NCI-H2227 (cell line): ENCODE measurements around the gene AMPD3.
"Not testable (repeated sequence)": the region's sequence is repeated elsewhere in the genome, so short reads cannot be mapped to it uniquely, and the experiment has no call there.

ENCODE experiments used
- DNase-seq: peaks from one replicate; lab custom pipeline; 2025; ENCODE audit not compliant: unreplicated experiment; lab: John Stamatoyannopoulos, UW

Gene AMPD3

DNA sequence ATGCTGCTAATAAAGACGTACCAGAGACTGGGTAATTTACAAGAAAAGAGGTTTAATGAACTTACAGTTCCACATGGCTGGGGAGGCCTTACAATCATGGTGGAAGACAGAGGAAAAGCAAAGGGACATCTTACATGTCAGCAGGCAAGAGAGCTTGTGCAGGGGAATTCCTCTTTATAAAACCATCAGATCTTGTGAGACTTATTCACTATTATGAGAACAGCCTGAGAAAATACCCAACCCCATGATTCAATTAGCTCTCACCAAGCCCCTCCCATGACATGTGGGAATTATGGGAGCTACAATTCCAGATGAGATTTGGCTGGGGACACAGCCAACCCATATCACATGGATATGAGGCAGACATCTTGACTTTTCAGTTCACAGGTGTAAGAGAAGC is 18.4 kb upstream of the AMPD3 start:
- DNase-seq, result not testable (repeated sequence)

DNA sequence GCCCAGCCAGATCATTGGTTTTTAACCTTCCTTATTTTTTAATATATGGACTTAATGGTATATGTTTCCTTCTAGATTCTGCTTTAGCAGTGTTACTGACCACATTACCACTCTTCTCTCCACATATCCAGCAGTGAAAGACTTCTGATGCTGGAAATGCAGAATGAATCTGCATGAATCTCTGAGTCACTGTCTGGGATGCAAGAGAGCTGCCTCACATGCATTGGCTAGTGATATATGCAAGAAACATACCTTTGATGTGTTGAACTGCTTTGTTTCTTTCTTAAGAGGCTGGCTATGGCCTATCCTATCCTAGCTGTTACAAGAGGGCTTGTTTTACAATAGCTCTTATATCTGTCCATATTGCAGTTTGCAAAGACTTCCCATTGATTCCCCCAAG is 16.6 kb upstream of the AMPD3 start:
- DNase-seq, result no peak

DNA sequence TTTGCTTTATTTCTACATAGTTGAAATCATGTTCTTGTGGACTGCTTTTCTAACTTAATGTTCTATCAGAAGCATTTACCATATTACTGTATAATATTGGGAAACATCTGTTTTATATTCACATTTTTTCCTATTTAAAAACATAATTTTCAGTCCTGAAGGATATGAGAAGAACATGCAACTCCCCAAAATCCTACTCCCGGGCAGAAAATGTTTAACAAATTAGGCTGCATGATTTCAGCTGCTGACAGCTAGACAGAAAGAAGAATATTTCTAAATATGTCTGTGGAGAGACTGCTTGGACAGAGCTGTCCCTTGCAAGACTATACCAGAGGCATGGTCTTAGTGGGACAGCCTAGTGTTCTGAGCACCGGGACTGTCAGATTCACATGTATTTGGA is 15.7 kb upstream of the AMPD3 start:
- DNase-seq, result no peak

DNA sequence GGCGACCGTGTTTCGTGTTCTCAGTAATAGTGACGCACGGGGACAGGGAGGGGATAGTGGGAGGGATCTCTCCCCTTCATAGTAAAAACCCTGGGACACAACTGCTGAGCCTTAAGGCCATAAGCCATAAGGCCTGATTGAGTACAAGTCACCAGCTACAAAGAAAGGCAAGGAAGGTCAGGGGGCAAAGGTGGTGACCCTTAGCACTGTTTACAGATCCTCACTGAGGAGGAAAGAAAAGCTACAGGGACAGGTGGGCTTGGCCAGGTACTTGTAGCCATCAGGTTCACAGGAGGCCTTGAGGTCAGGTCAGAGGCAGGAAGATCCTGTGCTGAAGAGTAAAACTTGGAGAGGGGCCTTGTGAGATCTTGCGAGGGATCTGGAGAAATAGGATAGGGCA is 15.1 kb upstream of the AMPD3 start:
- no peak for DNase-seq

DNA sequence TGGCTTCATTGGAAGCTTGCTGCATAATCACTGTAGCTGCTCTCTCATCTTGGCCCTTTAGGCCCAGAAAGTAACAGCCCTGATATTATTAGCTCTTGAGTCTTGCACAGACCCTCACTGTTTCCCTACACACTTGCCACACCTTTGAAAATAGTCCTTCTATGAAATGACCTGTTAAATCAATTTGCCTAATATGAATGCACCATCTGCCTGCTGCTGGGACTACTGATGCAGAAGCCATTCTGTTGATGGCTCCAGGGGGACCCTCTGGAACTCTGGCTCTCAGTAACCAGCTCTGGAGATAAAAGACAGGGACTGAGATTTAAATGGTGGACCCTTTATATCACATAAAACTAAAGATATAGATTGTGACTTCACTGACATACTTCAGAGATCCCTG is 14.7 kb upstream of the AMPD3 start:
- DNase-seq, result no peak

DNA sequence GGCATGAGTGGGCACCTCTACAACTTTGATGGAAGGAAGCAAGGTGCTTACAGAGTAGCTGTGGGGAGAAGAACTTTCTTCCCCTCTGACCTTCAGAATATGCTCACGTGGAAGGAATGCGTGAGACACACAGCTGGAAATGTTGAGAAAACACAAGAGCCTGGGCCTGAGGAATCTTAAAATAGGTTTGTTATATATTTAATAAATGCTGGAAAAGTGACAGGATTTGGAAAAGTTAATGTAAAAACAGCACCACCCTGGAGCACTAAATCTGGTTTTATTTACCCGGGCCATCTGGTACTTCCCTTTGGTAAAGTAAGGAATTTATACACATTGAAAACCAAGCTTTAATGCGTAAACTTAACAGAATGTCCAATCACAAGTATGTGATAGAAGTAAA is 14.0 kb upstream of the AMPD3 start:
- no peak for DNase-seq

DNA sequence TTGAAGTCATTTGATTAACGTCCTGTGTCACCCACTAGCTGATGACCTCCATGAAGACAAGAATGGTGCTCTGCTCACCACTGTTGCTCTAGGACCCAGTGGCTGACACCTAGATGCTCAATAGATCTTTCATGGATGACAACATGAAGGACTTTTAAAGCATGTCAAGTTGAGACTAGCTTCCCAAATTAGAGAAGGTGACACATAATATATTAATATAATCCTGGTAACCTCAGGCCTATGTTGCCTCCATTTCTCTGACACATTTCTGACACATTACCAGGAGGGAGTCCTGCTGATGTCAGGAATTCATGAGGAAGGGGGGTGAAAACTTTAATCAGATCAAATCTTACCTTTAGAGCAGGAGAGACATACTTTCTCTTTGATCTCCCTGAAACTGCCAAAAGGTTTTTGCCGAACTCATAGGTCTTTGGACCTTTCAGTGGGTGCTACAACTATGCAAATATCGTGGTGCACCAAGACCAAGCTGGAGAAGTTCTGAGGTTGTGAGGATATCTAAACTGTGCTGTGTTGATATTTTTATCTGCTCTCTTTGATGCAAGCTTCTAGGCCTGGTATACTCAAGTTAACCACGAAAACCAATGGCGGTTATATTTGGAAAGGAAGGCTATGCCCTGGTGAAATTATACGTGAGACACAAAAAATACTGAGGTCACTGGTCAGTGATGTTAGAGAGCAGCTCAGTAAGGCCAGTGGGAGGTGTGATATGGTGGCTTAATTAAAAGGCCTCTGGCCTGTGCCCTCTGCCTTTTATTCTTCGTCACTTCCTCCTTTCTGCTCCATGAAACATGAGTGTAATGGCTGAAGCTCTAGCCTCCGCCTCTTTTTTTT is 13.2 kb upstream of the AMPD3 start:
- DNase-seq, result no peak

DNA sequence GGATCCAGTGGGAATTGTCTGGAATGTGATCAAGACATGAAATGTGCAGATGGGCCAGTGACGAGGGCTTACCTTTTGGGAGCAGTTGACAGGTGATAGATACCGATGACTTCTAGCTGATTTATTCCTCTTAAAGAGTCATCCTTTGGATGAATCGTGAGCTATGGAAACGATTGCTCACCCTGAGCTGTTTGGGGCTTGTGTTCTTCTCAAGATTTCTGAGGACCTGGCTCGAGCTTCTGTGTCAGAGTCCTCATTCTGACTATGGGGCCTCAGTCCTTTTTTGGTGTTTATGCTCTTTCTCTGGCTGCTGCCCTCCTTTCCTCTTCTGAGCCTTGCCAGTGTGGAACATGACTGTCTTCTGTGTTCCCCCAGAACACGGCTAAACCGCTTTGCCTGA is 11.9 kb upstream of the AMPD3 start:
- no peak for DNase-seq

DNA sequence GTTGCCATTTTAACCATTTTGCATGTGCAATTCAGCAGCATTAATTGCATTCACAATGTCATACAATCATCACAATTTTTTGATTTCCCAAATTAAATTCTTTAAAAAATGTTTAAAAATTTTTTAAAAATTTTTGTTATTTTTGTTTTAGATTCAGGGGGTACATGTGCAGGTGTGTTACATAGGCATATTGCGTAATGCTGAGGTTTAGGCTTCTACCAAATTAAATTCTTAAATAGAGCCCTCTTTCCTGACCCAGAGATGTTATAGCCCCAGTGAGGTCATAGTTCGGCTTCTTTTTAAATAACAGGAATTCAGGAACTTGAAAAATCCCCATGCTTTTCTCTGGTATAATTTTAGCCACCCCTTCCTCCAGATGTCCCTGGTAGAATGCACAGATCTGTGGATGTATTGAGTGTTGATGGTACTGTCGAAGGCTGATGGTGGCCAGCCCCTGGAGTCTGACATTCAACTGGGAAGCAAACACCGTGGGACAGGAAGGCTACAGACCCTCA is 11.3 kb upstream of the AMPD3 start:
- no peak for DNase-seq

DNA sequence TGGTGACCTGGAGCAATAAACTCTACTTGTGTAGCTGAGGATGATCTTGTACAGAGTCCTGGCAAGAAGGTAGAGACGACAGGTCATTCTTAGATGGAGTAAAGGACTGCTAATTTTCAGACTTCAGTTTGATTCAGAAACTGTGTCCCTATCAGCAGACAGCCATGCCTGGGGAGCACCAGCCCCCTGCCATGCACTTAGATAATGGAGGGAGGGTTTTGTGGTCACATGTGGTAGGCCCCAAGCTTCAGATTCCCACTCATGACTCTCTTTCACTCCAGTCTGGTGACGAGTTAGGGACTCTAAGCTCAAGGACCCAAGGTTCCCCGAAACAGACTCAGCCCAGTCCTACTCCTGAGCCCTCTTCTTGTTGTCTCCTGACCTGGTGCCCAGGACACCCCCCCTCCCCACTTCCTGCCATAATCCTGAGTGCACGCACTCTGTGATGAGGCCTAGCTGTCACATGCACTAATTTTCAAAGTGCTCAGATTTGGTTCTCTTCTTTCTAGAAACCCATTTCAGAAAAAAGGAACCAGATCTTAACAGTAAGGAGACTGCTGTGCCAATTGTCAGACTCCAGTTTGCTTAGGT is 10.2 kb upstream of the AMPD3 start:
- no peak for DNase-seq

DNA sequence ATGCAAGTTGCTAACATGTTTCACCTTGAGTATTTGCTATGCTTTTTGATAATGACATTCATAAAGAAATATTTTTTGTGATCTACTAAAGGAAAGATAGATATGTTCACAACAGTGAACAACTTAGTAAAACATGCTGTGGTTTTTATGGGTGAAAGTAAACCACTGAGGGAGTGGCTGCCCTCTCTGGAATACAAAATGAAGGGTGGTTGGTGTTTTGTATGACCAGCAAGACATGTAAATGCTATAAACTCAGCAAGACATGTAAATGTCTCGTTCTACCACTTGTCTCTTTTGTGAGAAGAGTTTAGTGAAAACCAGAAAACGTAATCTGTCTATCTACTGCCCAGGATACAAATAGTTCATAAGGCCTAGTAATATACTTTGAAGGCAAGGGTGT is 7.6 kb upstream of the AMPD3 start:
- DNase-seq, result no peak

DNA sequence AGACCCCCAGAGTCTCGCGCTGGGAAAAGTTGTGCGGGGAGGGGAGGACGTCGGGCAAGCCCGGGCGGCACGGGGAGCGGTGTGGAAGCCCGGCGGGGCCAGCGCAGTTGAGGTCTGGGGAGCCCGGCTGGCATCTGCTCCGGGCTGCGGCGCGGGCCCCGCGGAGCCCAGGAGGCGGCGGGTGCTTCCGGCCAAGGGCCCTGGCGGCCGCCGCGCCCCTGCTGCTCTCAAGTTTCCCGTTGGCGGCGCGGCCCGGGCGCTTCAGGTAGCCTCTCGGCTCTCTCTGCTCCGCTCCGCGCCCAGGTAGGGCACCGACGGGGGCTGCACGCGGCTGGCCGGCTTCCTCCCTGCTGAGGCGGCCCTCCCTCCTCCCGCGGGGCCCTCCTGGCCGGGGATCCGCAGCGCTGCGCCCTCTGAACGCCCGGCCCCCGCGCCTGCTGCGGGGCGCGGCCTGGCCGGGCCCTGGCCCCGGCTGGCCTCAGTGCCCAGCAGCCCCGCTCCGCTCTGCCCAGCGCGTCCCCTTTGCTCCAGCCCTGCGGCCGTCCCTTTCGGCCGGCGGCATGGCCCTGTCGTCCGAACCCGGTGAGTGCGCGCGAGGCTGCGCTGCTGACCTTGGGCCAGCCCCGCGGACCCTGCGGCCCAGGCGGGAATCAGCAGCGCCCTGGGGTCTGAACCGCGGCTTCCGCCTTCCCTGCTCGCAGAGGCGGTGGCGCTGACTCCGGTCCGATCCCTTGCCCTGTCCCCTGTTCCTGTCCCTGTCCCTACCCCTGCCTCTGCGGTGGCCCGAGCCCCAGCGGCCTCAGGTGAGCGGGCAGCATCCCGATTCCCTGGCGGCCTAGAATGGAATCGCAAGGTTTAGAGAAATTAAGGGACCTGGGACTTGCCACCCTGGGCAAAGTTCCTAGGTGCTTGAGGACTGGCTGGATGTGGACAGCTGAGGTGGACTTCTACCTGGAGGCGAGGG is 4.3 kb upstream of the AMPD3 start:
- peak; percentile 46 for DNase-seq

DNA sequence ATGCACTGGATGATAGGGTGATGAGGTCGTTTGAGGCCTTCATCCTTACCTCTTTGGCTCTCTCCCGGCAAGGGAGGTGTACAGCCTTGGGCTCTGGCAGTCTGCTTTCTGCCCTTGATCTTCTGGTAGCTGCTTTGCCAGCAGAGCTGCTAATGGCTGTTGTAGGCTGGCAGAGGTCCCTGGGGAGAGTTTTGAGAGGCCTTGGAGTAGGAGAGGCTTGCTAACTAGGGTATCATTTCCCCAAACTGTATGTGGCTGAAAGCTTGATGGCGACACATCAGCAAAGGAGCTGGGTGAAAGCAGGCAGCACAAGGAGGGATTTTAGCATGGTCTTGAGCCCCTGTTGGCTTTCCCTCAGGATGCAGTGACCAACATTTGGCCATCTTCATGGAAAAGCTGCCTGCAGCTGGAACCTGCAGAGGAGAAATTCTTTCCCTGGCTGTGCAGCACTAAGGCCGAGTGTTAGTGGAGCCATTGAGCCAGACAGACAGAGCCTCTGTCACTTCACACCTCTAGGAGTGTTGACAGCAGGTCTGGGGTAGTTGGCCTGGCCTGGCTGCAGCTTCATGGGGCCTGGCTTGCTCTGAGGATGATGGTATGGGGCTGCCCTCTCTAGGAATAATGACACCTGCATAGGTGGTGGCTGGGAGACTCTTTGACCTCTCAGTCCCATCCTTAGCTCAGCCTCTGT is 3.5 kb upstream of the AMPD3 start:
- no peak for DNase-seq

DNA sequence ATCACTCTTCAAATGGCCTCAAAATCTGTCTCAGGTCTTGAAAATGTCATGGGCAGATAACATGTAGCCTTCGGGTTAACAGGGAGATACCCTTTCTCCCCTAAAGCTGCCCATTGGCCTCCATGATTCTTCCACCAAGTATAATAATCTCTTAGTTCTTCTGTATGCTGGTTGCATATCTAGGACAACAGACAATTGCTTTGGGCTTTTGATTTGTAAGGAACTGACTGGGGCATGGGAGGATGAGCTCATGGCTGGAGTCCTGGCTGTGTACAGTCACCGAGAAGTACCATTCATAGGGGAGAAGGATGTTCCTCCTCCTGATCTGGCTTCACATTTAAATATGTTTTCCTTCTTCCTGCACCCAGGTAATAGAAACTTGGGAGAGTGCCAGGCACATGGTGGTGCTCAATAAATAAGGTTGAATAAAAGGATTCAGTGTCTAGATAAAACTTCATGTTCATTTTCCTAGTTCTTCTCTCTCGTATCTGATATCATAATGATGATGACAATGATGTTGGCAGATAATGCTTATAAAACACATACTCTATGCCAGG is 2.8 kb upstream of the AMPD3 start:
- DNase-seq, result no peak

DNA sequence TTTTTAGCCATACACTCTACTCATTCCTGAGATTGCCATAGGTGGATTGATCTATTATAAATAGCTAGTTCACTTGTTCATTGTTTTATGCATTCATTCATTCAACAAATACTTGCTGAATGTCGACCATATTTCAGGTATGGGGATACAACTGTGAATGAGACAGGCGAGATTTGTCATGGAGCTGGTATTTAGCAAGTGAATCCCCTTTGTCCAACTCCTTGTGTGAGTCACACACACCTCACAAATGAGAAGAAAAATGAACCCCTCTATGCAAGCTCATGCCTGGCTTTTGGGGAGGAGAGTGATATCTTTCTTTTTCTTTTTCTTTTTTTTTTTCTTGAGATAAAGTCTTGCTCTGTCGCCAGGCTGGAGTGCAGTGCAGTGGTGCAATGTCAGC is 1.8 kb upstream of the AMPD3 start:
- no peak for DNase-seq

DNA sequence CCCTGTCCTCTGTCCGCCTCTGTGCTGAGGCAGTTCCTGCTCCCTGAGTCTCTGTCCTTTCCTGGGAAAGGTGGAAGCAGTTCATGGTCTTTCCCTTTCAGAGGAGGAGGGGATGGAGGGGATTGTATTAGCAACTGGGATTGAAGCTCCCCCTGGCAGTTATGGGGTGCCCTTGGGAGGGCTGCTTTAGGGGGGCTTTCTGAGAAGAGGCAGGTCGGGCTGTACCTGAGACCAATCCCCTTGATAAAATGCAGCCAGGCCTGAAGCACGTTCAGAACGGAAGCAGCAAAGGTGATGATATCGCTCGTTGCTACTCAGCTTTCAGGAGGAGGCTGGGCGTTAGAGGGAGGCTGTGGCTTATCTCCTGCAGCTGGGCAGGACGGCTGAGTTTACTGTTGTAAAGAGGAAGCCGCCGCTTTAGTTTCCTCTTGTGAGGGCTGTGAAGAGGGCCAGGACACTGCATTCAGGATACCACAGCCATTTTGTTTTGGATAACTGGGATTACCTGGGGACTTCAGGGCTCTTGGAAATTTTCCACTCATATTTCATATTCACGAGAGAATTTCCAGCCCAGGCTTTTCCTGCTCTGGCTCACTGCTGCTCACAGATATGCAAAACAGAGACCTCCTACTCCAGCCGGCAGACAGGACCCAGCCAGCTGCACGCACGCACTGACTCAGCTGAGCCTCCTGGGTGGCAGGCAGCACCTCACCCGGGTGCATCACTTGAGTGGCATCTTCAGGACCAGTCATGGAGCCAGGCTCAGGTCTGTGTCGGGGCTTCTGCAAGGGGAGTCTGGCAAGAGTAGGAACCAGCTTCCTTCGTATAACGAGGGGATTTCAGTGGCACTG is 798 bp downstream of the AMPD3 start:
- peak; percentile 42 for DNase-seq

DNA sequence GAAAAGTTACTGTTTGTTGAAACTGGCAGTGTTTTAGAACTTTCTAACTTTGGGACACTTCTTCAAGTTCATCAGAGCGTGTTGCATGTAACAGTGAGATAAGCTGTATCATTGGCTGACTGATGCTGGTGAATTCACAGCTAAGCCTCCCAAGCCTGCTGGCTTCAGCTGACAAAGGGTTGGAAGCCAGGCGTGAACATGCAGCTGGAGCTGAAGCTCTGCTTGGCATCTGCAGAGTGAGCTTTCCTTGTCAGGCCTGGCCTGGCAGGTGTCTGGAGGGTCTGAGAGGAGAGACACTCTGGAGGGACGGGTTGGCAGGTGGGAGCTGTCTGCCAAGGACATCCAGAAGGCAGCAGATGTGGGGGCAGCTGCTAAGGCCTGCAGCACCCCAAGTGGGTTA is 1.5 kb downstream of the AMPD3 start:
- DNase-seq, result no peak

DNA sequence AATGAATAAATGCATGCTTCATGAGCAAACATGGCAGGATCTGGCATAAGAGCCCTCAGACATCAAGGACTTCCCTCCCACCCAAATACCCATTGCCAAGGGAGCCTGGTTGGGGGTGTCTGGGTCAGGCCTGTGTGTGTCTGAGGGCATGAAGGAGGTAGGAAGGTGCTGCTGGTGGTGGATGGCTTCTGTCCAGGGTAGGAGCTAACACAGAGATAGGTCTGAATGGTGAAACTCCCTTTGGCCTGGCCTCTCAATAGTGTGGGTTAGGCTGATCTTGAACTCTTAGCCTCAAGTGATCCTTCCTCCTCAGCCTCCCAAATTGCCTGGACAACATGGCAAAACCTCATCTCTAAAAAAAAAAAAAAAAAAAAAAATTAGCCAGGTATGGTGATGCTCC is 2.8 kb downstream of the AMPD3 start:
- DNase-seq, result no peak

DNA sequence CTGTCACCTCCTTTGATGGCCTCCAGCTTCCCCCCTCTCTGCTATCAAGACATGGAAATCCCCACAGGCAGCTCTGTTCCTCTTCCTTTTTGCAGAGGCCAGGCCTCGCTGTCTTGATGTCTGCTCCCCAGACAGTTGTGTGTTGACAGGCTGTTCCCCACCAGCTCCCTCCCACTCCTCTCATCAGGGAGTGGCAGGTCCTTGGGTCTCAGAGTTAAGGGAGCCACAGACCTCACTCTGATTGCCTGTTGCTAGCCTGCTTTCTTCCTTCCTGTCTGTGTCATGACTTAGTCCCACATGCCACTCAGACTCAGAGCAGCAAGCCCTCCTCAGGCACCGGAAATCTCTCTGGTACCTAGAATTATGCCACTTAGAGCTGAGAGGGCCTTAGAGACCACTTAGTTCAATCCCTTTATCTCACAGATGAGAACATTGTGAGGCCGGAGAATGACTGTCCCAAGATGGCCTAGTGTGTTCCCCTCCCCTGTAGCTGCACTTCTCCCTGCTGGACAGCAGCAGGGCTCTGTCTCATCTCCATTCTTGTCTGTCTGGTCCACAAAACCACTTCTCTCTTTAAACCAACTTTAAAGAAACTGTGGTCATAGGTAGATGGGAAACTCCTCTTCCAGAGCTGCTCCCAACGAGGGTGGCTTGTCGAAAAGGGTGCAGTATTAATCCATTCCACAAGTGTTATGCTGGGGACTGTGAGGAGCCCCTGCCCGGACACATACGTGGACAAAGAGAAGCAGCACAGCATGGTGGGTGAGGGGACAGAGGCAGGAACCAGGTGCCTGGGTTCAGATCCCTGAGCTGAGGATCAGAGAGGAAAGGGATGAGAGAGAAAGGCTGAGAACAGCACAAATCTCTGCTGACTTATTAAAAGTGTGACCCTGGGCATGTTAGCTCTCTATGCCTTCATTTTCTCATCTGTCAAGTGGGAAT is 4.2 kb downstream of the AMPD3 start:
- no peak for DNase-seq
